ENCODE results near the gene UBTD1. TPM values are rescaled to one million over a fixed set of nuclear protein-coding genes. Genes with fewer than 3 reads are reported as not detected.

The UBTD1 gene
- total and polyA plus RNA-seq, 8 donors, result 16.6 to 41.0 (median 20.6) TPM

DNA sequence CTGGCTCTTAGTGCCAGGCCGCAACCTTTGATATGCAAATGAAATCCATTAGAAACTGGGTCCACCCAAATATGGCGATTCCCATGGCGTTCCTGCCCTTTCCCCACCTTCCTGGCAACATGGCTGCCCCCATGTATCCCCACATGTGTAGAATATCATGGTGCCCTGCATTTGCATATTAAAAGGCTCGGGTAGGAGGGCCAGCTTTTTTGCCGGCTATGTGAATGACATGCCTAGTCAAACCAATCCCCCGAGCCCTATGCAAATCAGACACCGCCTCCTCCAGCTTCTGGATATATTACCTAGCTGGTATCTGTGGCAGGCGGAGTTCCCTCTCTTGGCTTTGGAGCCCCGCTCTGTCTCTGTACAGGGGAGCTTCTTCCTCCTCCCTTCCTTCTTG is 18.8 kb upstream of the UBTD1 start:
- TF ChIP-seq, protein P1, sequence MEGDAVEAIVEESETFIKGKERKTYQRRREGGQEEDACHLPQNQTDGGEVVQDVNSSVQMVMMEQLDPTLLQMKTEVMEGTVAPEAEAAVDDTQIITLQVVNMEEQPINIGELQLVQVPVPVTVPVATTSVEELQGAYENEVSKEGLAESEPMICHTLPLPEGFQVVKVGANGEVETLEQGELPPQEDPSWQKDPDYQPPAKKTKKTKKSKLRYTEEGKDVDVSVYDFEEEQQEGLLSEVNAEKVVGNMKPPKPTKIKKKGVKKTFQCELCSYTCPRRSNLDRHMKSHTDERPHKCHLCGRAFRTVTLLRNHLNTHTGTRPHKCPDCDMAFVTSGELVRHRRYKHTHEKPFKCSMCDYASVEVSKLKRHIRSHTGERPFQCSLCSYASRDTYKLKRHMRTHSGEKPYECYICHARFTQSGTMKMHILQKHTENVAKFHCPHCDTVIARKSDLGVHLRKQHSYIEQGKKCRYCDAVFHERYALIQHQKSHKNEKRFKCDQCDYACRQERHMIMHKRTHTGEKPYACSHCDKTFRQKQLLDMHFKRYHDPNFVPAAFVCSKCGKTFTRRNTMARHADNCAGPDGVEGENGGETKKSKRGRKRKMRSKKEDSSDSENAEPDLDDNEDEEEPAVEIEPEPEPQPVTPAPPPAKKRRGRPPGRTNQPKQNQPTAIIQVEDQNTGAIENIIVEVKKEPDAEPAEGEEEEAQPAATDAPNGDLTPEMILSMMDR (IDR thresholded peaks at IDR 0.05), result no peak

DNA sequence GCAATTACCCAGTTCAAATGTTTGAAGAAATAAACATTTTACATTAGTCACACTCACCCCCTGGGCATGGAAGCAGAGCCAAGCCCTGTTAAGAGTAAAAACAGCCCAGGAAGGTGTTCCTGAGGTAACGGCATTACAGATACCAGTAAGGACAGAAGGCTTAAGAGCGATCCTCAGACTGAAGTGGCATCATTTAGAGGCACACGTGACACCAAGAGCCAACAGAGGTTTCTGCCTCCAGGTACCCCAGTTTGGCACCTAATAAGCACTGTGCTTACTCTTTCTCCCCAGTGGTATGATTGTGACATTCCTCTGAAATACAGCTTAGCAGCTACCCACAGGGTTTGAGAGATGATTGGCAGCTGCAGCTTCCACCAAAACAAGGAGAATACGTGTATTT is 17.7 kb upstream of the UBTD1 start:
- TF ChIP-seq, protein P1 (IDR thresholded peaks at IDR 0.05), result no peak
- Histone ChIP-seq H3K27me3 (no peaks in the 10 kb centered on the region), H3K9me3 (no peaks in the 10 kb centered on the region), H3K4me3 (no peak overlapping the region), H3K4me1 (peaks cover under 1 to 17% of the 10 kb centered on the region in 2 donors), H3K36me3 (peaks cover 0 to 73% of the 10 kb centered on the region in 2 donors), H3K27ac (peak overlapping the region; percentile 11 to 62)
- intact Hi-C loops (cut with DNase I), result no loop called here
- no peak for DNase-seq
- ATAC-seq, result peak; percentile 89

More for the DNA sequence above, 18.8 kb upstream of the UBTD1 start:
- Histone ChIP-seq H3K27ac (no peak overlapping the region), H3K27me3 (no peaks in the 10 kb centered on the region), H3K9me3 (no peaks in the 10 kb centered on the region), H3K36me3 (peaks cover 0 to 85% of the 10 kb centered on the region in 2 donors), H3K4me3 (no peak overlapping the region), H3K4me1 (peaks cover 2 to 23% of the 10 kb centered on the region in 2 donors)
- intact Hi-C loops (cut with DNase I), result no loop called here
- DNase-seq, result no peak
- ATAC-seq, result no peak

DNA sequence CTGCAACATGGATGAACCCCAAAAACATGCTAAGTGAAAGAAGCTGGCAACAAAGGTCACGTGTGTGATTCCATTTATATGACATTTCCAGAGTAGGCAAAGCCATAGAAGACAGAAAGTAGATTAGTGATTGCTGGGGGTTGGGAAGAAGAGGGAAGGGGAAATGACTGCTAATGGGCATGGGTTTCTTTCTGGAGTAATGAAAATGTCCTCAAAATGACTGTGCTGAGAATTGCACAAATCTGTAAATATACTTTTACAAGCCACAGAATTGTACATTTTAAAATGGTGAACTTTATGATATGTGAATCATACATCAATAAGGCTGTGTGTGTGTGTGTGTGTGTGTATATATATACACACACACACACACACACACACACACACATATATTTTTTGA is 16.3 kb upstream of the UBTD1 start:
- DNase-seq (no peak), ATAC-seq (no peak)
- no peaks in the 10 kb centered on the region for H3K9me3 ChIP-seq
- TF ChIP-seq, protein P1 (IDR thresholded peaks at IDR 0.05), result no peak
- no peak overlapping the region for H3K4me3 ChIP-seq
- no peaks in the 10 kb centered on the region for H3K27me3 ChIP-seq
- H3K4me1 ChIP-seq, result peaks cover 0 to 8% of the 10 kb centered on the region in 2 donors
- H3K27ac ChIP-seq, result no peak overlapping the region
- intact Hi-C loops (cut with DNase I), result no loop called here
- peaks cover 0 to 60% of the 10 kb centered on the region in 2 donors for H3K36me3 ChIP-seq

DNA sequence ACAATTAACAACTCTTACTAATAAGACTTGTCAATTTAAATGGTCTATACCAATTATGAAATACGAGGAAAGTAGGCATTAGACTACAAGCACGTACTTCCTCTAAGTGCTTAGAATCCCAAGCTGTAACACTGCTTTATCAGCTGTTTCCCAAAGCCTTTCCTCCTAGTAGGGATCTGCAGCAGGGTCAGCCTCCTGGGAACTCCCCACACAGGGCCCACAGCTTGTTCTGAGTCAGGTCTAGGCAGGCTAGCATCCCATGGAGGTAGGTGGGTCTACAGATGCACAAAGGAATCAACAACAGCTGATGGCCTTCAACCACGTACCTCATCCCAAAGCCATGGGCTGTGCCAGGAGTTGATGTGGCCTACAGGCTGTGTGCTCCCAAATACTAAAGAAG is 15.2 kb upstream of the UBTD1 start:
- H3K27ac ChIP-seq, result no peak overlapping the region

DNA sequence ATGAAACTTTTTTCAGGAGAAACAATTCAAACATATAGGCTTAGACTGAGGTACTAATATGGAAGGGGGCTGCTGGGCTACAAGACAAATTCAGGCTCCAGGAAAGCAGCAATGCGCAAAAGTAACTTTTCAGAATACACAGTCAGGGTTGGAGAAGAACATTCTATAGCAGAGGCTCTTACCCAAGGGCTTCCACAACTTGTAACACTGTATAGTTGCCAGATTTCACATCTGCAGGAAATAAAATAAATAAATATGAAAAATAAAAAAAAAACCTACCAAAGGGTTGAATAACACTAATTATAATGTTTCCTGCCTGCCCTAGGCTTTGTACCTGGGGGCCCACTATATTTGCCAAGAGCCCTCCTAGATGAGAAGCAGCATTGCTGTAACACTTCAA is 14.8 kb upstream of the UBTD1 start:
- Histone ChIP-seq H3K27me3 (no peaks in the 10 kb centered on the region), H3K4me1 (peaks cover 0 to 12% of the 10 kb centered on the region in 2 donors), H3K9me3 (no peaks in the 10 kb centered on the region), H3K27ac (no peak overlapping the region), H3K4me3 (no peak overlapping the region), H3K36me3 (peaks cover 0 to 45% of the 10 kb centered on the region in 2 donors)
- ATAC-seq (no peak), DNase-seq (no peak)
- TF ChIP-seq, protein P1 (IDR thresholded peaks at IDR 0.05), result no peak
- intact Hi-C loops (cut with DNase I), result no loop called here

More for the DNA sequence above, 15.2 kb upstream of the UBTD1 start:
- H3K4me1 ChIP-seq, result peaks cover 0 to 8% of the 10 kb centered on the region in 2 donors
- no peaks in the 10 kb centered on the region for H3K9me3 ChIP-seq
- intact Hi-C loops (cut with DNase I), result no loop called here
- no peak for DNase-seq
- H3K27me3 ChIP-seq, result no peaks in the 10 kb centered on the region
- no peak overlapping the region for H3K4me3 ChIP-seq
- TF ChIP-seq, protein P1 (IDR thresholded peaks at IDR 0.05), result no peak
- ATAC-seq, result no peak
- H3K36me3 ChIP-seq, result peaks cover 0 to 49% of the 10 kb centered on the region in 2 donors

Measured in left lung (tissue), 10 donors.